Heart left ventricle (tissue), 13 donors: ENCODE results near the gene CCDC112.

ENCODE experiments used
- POLR2A ChIP-seq, 2 donors: fragments of 450-650 bp; IDR thresholded peaks; one replicate each; pipeline ENCODE4 v1.6.1; 2017; ENCODE audit warnings: antibody characterized with exemption in 2 of 2, mild to moderate bottlenecking in 2 of 2, moderate library complexity in 2 of 2
- TF ChIP-seq, protein P1 (sequence below), 12 donors: fragments of 200-600 bp; sonication (generic) in 4 of 12; IDR thresholded peaks; one replicate each; pipeline versions ENCODE4 v1.5.0 to v1.8.0; 2018 to 2022; ENCODE audit warnings: antibody characterized with exemption in 12 of 12, mild to moderate bottlenecking in 5 of 12
- donor health status: ischemic (EF 13 %, LVEDD 7.1; RV severe dilation, severe dysfunction).
- donor health status: DM: no; HTN: yes; CAD: no.
- donor health status: DM: no; HTN: no; CAD: no.
- donor health status: ischemic (EF 25% LVEDD 6.9; RV normal size, moderate dysfunction).
- donor health status: ischemic (EF 25% LVEDD 5.7; RV mildly dilated, moderate dysfunction).
- donor health status: ischemic (EF 35%, LVEDD 5.7; RV mildly dilated, moderate dysfunction).
- donor health status: nonischemic (EF 11% LVEDD 7.7; RV severe dilation, severe dysfunction).
- donor health status: DM: yes; HTN: yes; CAD: no.
- donor health status: PGD.
- donor health status: ischemic (EF 29% LVEDD 5.4; RV normal size, mild dysfunction).
- donor health status: nonischemic (EF 23%, LVEDD 6.1; RV moderate dilation, normal function).

DNA sequence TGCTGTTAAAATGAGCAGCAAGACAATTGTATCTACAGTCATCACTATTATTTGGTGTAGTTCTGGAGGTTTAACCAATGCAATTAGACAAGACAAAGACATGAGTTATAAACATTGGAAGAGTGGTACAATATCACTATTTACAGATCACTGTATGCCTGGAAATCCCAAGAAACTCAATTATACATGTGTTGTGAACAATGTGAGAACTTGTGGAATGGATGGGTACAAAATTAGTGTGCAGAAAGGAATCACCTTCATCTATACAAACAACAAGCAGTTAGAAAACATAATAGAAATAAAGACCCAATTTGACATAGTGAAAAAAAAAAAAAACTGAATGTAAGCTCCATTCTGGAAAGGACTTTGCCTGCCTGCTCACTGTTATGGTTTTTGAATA, 12.4 kb upstream of the CCDC112 start:
- TF ChIP-seq, protein P1, sequence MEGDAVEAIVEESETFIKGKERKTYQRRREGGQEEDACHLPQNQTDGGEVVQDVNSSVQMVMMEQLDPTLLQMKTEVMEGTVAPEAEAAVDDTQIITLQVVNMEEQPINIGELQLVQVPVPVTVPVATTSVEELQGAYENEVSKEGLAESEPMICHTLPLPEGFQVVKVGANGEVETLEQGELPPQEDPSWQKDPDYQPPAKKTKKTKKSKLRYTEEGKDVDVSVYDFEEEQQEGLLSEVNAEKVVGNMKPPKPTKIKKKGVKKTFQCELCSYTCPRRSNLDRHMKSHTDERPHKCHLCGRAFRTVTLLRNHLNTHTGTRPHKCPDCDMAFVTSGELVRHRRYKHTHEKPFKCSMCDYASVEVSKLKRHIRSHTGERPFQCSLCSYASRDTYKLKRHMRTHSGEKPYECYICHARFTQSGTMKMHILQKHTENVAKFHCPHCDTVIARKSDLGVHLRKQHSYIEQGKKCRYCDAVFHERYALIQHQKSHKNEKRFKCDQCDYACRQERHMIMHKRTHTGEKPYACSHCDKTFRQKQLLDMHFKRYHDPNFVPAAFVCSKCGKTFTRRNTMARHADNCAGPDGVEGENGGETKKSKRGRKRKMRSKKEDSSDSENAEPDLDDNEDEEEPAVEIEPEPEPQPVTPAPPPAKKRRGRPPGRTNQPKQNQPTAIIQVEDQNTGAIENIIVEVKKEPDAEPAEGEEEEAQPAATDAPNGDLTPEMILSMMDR (IDR thresholded peaks at IDR 0.05): no peak
- no peak for TF ChIP-seq POLR2A (IDR thresholded peaks at IDR 0.05)
